Vagina (tissue), 2 donors: Measurements from ENCODE around the gene FGR.

ENCODE experiments used
- CTCF ChIP-seq, 3 experiments: fragments of 450-650 bp in 2 of 3; fragments of 200-600 bp in 1 of 3; sonication (generic) in 1 of 3; IDR thresholded peaks; one replicate each; pipeline ENCODE4 v1.5.1; 2017 to 2019; ENCODE audit warnings: antibody characterized with exemption in 3 of 3, mild to moderate bottlenecking in 2 of 3, moderate library complexity in 2 of 3
- POLR2A ChIP-seq, 2 donors: fragments of 450-650 bp; IDR thresholded peaks; one replicate each; pipeline ENCODE4 v1.6.1; 2017; ENCODE audit warnings: antibody characterized with exemption in 2 of 2, mild to moderate bottlenecking in 2 of 2, moderate library complexity in 2 of 2

- TF ChIP-seq CTCF (IDR thresholded peaks at IDR 0.05): no peak
- no peak for TF ChIP-seq POLR2A (IDR thresholded peaks at IDR 0.05)
Observed at GRCh38 chr1:27595597-27595996, 39.4 kb downstream of the FGR start.
